Stimulated activated effector memory CD8-positive, alpha-beta T cell treated with anti-CD3 and anti-CD28 coated beads, Interleukin-12 subunit alpha, Interleukin-12 subunit beta, amount 100 ng/mL, for 72 hours (primary cell): Measurements from ENCODE around the gene MICU2.

Experiments
- ATAC-seq: fragments of 150-1000 bp; cut with Tn5 transposase; 2 replicates; pipeline ENCODE4 v1.10.0; 2021
- DNase-seq, 2 donors: peaks; one replicate each; pipeline ENCODE4 v3.0.0; 2021 to 2022; ENCODE audit warnings: low spot score in 2 of 2
- H3K27ac Mint-ChIP-seq: one replicate; pipeline ENCODE4 v1.8.0; 2022; ENCODE audit warnings: mild to moderate bottlenecking, mixed read lengths
- H3K36me3 Mint-ChIP-seq: one replicate; pipeline ENCODE4 v1.8.0; 2022; ENCODE audit warnings: mild to moderate bottlenecking, mixed read lengths
- H3K4me1 Mint-ChIP-seq: one replicate; pipeline ENCODE4 v1.8.0; 2022; ENCODE audit warnings: mixed read lengths
- H3K4me3 Mint-ChIP-seq: one replicate; pipeline ENCODE4 v1.8.0; 2022; ENCODE audit warnings: mild to moderate bottlenecking, mixed read lengths
- H3K9me3 Mint-ChIP-seq: one replicate; pipeline ENCODE4 v1.8.0; 2022; ENCODE audit warnings: mixed read lengths

The MICU2 gene

DNA sequence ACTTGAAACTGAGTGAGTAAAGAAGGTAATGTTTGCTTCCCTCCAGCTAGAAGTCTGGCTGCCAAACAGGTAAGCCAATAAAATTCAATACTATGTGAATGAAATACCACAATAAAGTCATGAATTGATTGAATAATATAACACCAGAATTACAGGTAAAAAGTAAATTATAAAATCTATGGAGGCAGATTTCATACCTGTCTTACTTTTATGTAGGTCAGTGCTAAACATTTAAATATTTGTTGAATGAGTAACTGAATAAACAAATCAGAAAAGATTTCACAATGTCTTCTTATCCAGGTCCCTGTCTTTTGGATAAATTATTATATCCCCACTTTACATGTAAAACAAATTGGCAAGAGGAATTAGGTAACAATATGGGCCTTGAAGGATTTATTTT lies 62.7 kb downstream of the MICU2 start:
- no peaks in the 10 kb centered on the region for H3K9me3 Mint-ChIP-seq
- H3K4me3 Mint-ChIP-seq = no peak overlapping the region
- H3K36me3 Mint-ChIP-seq = peaks cover 36% of the 10 kb centered on the region
- peaks cover 28% of the 10 kb centered on the region for H3K4me1 Mint-ChIP-seq
- ATAC-seq (no peak), DNase-seq (no peak)
- H3K27ac Mint-ChIP-seq = no peak overlapping the region

- Mint-ChIP-seq H3K36me3 (peaks cover 29% of the 10 kb centered on the region), H3K4me3 (no peak overlapping the region), H3K9me3 (no peaks in the 10 kb centered on the region), H3K27ac (no peak overlapping the region), H3K4me1 (peaks cover 27% of the 10 kb centered on the region)
- DNase-seq = no peak
- peak; percentile 67 for ATAC-seq
These were observed 64.3 kb downstream of the MICU2 start for GRCh38 chr13:21539687-21540086.

DNA sequence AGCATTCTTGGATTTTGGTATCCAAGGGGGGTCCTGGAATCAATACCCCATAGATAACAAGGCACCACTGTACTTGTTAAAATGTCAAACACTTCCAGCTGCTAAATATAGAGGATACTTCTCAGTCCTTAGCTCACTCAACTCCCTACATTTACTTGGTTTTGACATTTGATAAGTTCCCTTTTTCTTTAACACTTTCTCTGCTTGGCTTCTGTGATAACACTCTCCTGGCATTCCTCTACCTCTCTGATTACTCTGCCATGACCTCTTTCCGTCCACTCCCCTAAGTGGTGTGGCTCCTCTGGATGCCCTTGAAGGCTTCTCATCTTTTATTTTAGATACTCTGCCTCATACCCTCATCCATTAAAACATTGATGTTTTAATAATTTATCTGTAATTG lies 65.2 kb downstream of the MICU2 start:
- DNase-seq = no peak
- ATAC-seq = no peak
- no peaks in the 10 kb centered on the region for H3K9me3 Mint-ChIP-seq
- H3K27ac Mint-ChIP-seq = no peak overlapping the region
- H3K4me1 Mint-ChIP-seq = peaks cover 20% of the 10 kb centered on the region
- no peak overlapping the region for H3K4me3 Mint-ChIP-seq
- H3K36me3 Mint-ChIP-seq = peaks cover 23% of the 10 kb centered on the region

DNA sequence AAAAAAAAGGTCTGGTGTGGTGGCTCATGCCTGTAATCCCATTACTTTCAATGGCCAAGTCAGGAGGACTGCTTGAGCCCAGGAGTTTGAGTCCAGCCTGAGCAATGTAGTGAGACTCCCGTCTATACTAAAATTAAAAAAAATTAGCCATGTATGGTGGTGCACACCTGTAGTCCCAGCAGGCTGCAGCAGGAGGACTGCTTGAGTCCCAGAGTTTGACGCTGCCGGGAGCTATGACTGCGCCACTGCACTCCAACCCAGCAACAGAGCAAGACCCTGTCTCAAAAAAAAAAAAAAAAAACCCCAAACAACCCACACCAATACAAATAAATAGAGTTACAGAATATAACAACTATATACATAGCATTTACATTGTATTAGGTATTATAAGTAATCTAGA lies 65.7 kb downstream of the MICU2 start:
- peaks cover 23% of the 10 kb centered on the region for H3K36me3 Mint-ChIP-seq
- ATAC-seq (no peak), DNase-seq (no peak)
- no peak overlapping the region for H3K27ac Mint-ChIP-seq
- no peak overlapping the region for H3K4me3 Mint-ChIP-seq
- H3K9me3 Mint-ChIP-seq = no peaks in the 10 kb centered on the region
- H3K4me1 Mint-ChIP-seq = peaks cover 16% of the 10 kb centered on the region

GRCh38 chr13:21537105-21537504 lies 66.9 kb downstream of the MICU2 start:
- ATAC-seq (no peak), DNase-seq (no peak)
- no peaks in the 10 kb centered on the region for H3K9me3 Mint-ChIP-seq
- no peak overlapping the region for H3K4me3 Mint-ChIP-seq
- no peak overlapping the region for H3K27ac Mint-ChIP-seq
- H3K4me1 Mint-ChIP-seq = peaks cover 13% of the 10 kb centered on the region
- H3K36me3 Mint-ChIP-seq = peaks cover 23% of the 10 kb centered on the region

DNA sequence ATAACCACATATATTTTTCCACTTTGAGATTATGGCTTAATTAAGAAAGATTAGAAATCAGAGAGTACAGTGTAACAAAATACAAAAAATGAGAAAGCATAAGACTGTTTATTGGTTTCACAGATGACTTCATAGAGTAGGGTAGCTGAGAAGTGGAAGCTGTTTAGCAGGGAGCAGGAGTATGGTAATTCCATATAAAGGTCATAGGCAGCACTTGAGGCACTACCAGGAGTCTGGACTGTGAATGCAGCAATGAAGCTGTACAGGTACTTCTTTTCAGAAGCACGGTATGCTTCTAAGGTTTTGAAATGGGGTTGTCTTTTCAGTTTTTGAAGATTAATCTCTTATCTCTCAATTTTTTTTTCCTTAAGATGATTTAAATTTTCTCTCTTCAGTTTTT lies 69.2 kb downstream of the MICU2 start:
- DNase-seq (no peak), ATAC-seq (no peak)
- no peaks in the 10 kb centered on the region for H3K9me3 Mint-ChIP-seq
- H3K27ac Mint-ChIP-seq = no peak overlapping the region
- H3K4me1 Mint-ChIP-seq = peaks cover 13% of the 10 kb centered on the region
- no peak overlapping the region for H3K4me3 Mint-ChIP-seq
- H3K36me3 Mint-ChIP-seq = peaks cover 31% of the 10 kb centered on the region

GRCh38 chr13:21531455-21531854 lies 72.5 kb downstream of the MICU2 start:
- ATAC-seq (no peak), DNase-seq (no peak)
- Mint-ChIP-seq H3K4me1 (no peaks in the 10 kb centered on the region), H3K36me3 (peaks cover 10% of the 10 kb centered on the region), H3K4me3 (no peak overlapping the region), H3K9me3 (no peaks in the 10 kb centered on the region), H3K27ac (no peak overlapping the region)

DNA sequence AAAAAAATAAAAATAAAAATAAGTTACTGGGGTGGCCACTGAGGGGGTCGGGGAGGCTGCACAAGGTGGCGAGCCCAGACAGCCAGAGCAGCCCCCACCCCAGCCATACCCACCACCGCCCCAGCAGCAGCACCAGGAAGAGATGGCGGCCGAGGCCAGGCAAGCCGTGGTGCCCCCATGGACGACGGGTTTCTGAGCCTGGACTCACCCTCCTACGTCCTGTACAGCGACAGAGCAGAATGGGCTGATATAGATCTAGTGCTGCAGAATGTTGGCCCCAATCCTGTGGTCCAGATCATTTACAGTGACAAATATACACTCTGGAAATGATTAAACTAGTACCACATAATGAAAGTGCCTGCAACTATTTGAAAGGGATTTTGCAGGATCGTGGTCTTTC lies 73.3 kb downstream of the MICU2 start:
- ATAC-seq (no peak), DNase-seq (no peak)
- peaks cover 18% of the 10 kb centered on the region for H3K36me3 Mint-ChIP-seq
- no peak overlapping the region for H3K4me3 Mint-ChIP-seq
- H3K27ac Mint-ChIP-seq = no peak overlapping the region
- H3K4me1 Mint-ChIP-seq = no peaks in the 10 kb centered on the region
- no peaks in the 10 kb centered on the region for H3K9me3 Mint-ChIP-seq

DNA sequence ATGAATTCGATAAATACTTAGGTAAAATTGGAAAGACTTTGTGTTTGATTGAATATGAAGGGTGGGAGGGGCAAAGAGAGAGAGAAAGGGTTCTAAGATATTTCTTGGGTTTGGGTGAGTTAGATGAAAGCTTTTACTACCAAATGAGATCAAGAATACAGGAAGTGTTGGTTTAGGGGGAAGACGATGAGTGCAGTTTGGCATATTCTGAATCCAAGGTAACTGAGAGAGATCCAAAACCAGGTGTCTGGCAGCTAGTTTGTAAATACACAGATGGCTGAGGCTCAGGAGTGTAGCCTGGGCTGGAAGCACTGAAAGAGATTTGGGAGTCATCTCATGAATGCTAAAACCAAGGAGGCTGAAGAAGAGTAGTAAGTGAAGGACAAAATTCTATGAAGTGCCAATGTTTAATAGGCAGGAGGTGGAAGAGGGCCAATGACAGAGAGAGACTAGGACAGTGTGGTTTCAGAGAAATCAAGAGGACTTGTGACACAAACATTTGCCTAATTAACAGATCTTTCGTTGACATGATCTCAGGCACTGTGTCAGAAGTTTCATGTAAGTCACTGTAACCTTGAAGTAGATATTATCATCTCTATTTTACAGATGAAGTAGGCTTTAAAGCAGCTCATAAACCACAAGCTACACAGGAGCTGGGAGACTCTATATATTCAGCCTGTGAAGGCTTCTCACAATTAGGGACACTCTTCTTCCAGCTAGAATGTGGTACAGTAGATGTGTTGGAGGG lies 74.7 kb downstream of the MICU2 start:
- H3K4me1 Mint-ChIP-seq = no peaks in the 10 kb centered on the region
- no peaks in the 10 kb centered on the region for H3K9me3 Mint-ChIP-seq
- H3K4me3 Mint-ChIP-seq = no peak overlapping the region
- H3K36me3 Mint-ChIP-seq = peaks cover 23% of the 10 kb centered on the region
- no peak for DNase-seq
- peak; percentile 67 for ATAC-seq
- no peak overlapping the region for H3K27ac Mint-ChIP-seq

DNA sequence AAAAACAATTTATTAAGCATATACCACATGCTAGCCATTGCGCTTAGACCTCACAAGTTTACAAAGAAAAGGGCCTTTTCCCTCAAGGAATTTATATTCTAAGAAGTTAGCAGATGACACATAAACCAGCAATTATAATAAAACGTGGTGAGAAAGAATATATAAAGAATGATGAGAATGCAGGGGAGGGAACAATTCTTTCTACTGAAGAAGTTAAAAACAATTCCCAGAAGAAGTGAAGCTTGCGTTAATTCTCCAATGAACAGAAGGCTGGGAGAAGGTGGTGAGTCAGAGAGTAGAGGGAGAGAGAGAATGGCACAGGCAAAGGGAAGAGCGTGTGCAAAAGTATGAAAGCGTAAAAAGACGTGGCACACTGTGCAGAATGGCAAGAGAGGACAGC lies 75.4 kb downstream of the MICU2 start:
- H3K27ac Mint-ChIP-seq = no peak overlapping the region
- H3K4me1 Mint-ChIP-seq = no peaks in the 10 kb centered on the region
- DNase-seq = no peak
- H3K9me3 Mint-ChIP-seq = no peaks in the 10 kb centered on the region
- ATAC-seq = no peak
- no peak overlapping the region for H3K4me3 Mint-ChIP-seq
- H3K36me3 Mint-ChIP-seq = peaks cover 23% of the 10 kb centered on the region

- Mint-ChIP-seq H3K4me3 (no peak overlapping the region), H3K36me3 (peaks cover 28% of the 10 kb centered on the region), H3K9me3 (no peaks in the 10 kb centered on the region), H3K27ac (no peak overlapping the region), H3K4me1 (no peaks in the 10 kb centered on the region)
- DNase-seq (no peak), ATAC-seq (no peak)
These were observed 77.0 kb downstream of the MICU2 start for GRCh38 chr13:21526707-21527540.

- H3K4me1 Mint-ChIP-seq = no peaks in the 10 kb centered on the region
- H3K9me3 Mint-ChIP-seq = no peaks in the 10 kb centered on the region
- no peak for DNase-seq
- H3K4me3 Mint-ChIP-seq = no peak overlapping the region
- no peak overlapping the region for H3K27ac Mint-ChIP-seq
- H3K36me3 Mint-ChIP-seq = peaks cover 54% of the 10 kb centered on the region
- no peak for ATAC-seq
These were observed 81.1 kb downstream of the MICU2 start for GRCh38 chr13:21522847-21523246.

DNA sequence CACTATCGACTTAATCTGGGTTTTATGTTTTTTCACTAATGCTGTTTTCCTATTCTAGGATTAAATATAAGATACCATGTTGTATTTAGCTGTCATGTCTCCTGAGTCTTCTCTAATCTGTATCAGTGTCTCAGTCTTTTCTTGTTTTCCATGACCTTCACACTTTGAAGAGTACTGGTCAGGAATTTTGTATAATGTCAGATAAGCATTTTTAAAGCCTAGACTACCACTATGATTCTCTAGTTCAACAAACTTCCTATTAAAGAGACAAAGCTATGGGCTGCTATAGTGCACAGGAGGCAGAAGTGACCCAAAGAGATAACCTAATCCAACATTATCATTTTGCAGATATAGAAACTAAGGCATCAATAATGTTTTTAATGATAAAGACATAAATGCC lies 81.8 kb downstream of the MICU2 start:
- Mint-ChIP-seq H3K4me1 (no peaks in the 10 kb centered on the region), H3K27ac (peak overlapping the region; percentile 30), H3K9me3 (no peaks in the 10 kb centered on the region), H3K36me3 (peaks cover 54% of the 10 kb centered on the region), H3K4me3 (no peak overlapping the region)
- ATAC-seq (no peak), DNase-seq (no peak)

- Mint-ChIP-seq H3K27ac (no peak overlapping the region), H3K4me3 (no peak overlapping the region), H3K4me1 (no peaks in the 10 kb centered on the region), H3K9me3 (no peaks in the 10 kb centered on the region), H3K36me3 (peaks cover 56% of the 10 kb centered on the region)
- DNase-seq = no peak
- no peak for ATAC-seq
These were observed 85.3 kb downstream of the MICU2 start for GRCh38 chr13:21518617-21519144.

DNA sequence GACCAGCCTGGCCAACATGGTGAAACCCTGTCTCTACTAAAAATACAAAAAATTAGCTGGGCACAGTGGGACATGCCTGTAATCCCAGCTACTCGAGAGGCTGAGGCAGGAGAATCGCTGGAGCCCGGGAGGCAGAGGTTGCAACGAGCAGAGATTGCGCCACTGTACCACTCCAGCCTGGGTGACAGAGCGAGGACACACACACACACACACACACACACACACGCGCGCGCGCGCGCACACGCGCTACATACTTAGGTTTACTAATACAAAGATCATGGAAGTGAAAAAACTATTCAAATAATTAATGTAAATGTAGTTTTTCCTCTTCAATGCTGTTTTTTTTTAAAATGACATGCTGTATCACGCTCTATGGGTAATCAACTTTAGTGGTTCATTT lies 86.4 kb downstream of the MICU2 start:
- ATAC-seq = no peak
- Mint-ChIP-seq H3K9me3 (no peaks in the 10 kb centered on the region), H3K4me3 (no peak overlapping the region), H3K27ac (no peak overlapping the region), H3K4me1 (no peaks in the 10 kb centered on the region), H3K36me3 (peaks cover 67% of the 10 kb centered on the region)
- no peak for DNase-seq

- no peaks in the 10 kb centered on the region for H3K4me1 Mint-ChIP-seq
- ATAC-seq (no peak), DNase-seq (no peak)
- H3K27ac Mint-ChIP-seq = no peak overlapping the region
- peaks cover 68% of the 10 kb centered on the region for H3K36me3 Mint-ChIP-seq
- H3K4me3 Mint-ChIP-seq = no peak overlapping the region
- no peaks in the 10 kb centered on the region for H3K9me3 Mint-ChIP-seq
These were observed 87.2 kb downstream of the MICU2 start for GRCh38 chr13:21516805-21517204.
